T1000 (cell line): ENCODE data around the gene MYO16.
A peak's percentile ranks its signal among the peaks of the same experiment; 100 is the strongest.
"Not testable (repeated sequence)": the region's sequence is repeated elsewhere in the genome, so short reads cannot be mapped to it uniquely, and the experiment has no call there.

Experiments
- DNase-seq: peaks from one replicate; lab custom pipeline; 2025; ENCODE audit warnings: mixed read lengths; lab: John Stamatoyannopoulos, UW

MYO16 gene

GRCh38 chr13:108895220-108895704 is 265.9 kb downstream of the MYO16 start:
- DNase-seq, result no peak

GRCh38 chr13:108897955-108898354 is 268.5 kb downstream of the MYO16 start:
- DNase-seq, result no peak

GRCh38 chr13:108902405-108903155 is 273.2 kb downstream of the MYO16 start:
- no peak for DNase-seq

- no peak for DNase-seq
Observed at GRCh38 chr13:108903613-108904012, 274.2 kb downstream of the MYO16 start.

- no peak for DNase-seq
Observed at GRCh38 chr13:108911807-108912206, 282.4 kb downstream of the MYO16 start.

- DNase-seq, result not testable (repeated sequence)
Observed at GRCh38 chr13:108913731-108914130, 284.3 kb downstream of the MYO16 start.

- DNase-seq, result no peak
Observed at GRCh38 chr13:108915095-108915633, 285.8 kb downstream of the MYO16 start.

GRCh38 chr13:108915634-108916512 is 286.5 kb downstream of the MYO16 start:
- DNase-seq, result peak; percentile 50

- no peak for DNase-seq
Observed at GRCh38 chr13:108917581-108917980, 288.2 kb downstream of the MYO16 start.

- DNase-seq, result no peak
Observed at GRCh38 chr13:108919036-108919907, 289.9 kb downstream of the MYO16 start.

- no peak for DNase-seq
Observed at GRCh38 chr13:108920137-108920536, 290.7 kb downstream of the MYO16 start.

- no peak for DNase-seq
Observed at GRCh38 chr13:108921238-108921637, 291.8 kb downstream of the MYO16 start.

GRCh38 chr13:108922108-108922507 is 292.7 kb downstream of the MYO16 start:
- DNase-seq, result no peak

- no peak for DNase-seq
Observed at GRCh38 chr13:108923386-108924047, 294.1 kb downstream of the MYO16 start.

GRCh38 chr13:108924134-108924533 is 294.7 kb downstream of the MYO16 start:
- DNase-seq, result no peak

GRCh38 chr13:108924541-108924940 is 295.1 kb downstream of the MYO16 start:
- no peak for DNase-seq

GRCh38 chr13:108925070-108925469 is 295.7 kb downstream of the MYO16 start:
- DNase-seq, result no peak

- no peak for DNase-seq
Observed at GRCh38 chr13:108926862-108927261, 297.5 kb downstream of the MYO16 start.

- DNase-seq, result no peak
Observed at GRCh38 chr13:108927615-108928014, 298.2 kb downstream of the MYO16 start.

- no peak for DNase-seq
Observed at GRCh38 chr13:108929532-108930206, 300.3 kb downstream of the MYO16 start.

- DNase-seq, result no peak
Observed at GRCh38 chr13:108932196-108932595, 302.8 kb downstream of the MYO16 start.
